K562 (cell line): ENCODE measurements around the gene CCSAP. TPM values are rescaled to one million over a fixed set of nuclear protein-coding genes. Genes with fewer than 3 reads are reported as not detected.

Experiments used
- ATAC-seq: fragments of 200-7000 bp; cut with Tn5 transposase; 3 replicates; pipeline ENCODE4 v1.9.1; 2020; ENCODE audit warnings: moderate library complexity
- BruUV-seq: library from RNA; stranded (reverse); fragments of 400-500 nt; replicated peaks from 2 replicates; lab custom pipeline; 2021; lab: Mats Ljungman, UMichigan
- CTCF ChIA-PET: fragments of 300-600 bp; formaldehyde crosslinking; extraction: SDS; loops from one replicate; lab custom pipeline; 2021; ENCODE audit warnings: low intra/inter-chr PET ratio; lab: Yijun Ruan, JAX
- POLR2A ChIA-PET: fragments of 300-600, 350-650 bp; sonication (Branson Sonifier 250); formaldehyde crosslinking; extraction: SDS; loops from one replicate; lab custom pipeline; 2021; ENCODE audit warnings: antibody characterized with exemption, inconsistent platforms; lab: Yijun Ruan, JAX
- DNase-seq, 4 experiments: peaks; one replicate each; pipeline versions ENCODE4 v3.0.0 to v3.0.0-alpha.2; 2011 to 2018; ENCODE audit warnings: low spot score in 3 of 4, mixed read lengths in 3 of 4; ENCODE audit errors: extremely low read depth in 1 of 4
- FAIRE-seq: peaks from 2 replicates; lab custom pipeline; 2011; peaks lifted over from hg19 to GRCh38; lab: Jason Lieb, UNC
- H2AFZ ChIP-seq: 2 replicates; pipeline ENCODE4 v1.6.0; 2011; ENCODE audit warnings: low read depth, low read length, control low read depth, inconsistent platforms
- H3K27ac ChIP-seq: fragments of 200-600 bp; 3 replicates; pipeline ENCODE4 v1.8.0; 2011; ENCODE audit warnings: low read depth, mild to moderate bottlenecking, control low read depth, inconsistent platforms, low read length, moderate library complexity, mixed read lengths; ENCODE audit errors: extremely low read depth
- H3K27me3 ChIP-seq, 2 experiments: fragments of 300-600 bp in 1 of 2; 2 replicates in 1 of 2; 3 replicates in 1 of 2; pipeline versions ENCODE4 v1.6.0 to v1.8.0; 2011; ENCODE audit warnings: inconsistent platforms in 2 of 2, low read length in 2 of 2, mild to moderate bottlenecking in 1 of 2, mixed read lengths in 1 of 2, moderate library complexity in 1 of 2; ENCODE audit not compliant: control insufficient read depth in 2 of 2, insufficient read depth in 2 of 2
- H3K36me3 ChIP-seq: fragments of 300-600 bp; 3 replicates; pipeline ENCODE4 v1.8.0; 2011; ENCODE audit warnings: mild to moderate bottlenecking, low read length, inconsistent platforms; ENCODE audit not compliant: control insufficient read depth, insufficient read depth
- H3K4me1 ChIP-seq, 2 experiments: fragments of 200-600 bp in 1 of 2; replicated peaks in 1 of 2; 2 replicates in 1 of 2; 3 replicates in 1 of 2; pipeline versions ENCODE4 v1.5.1 to v1.8.0; 2011; ENCODE audit warnings: inconsistent platforms in 2 of 2, low read length in 2 of 2, mild to moderate bottlenecking in 1 of 2, mixed read lengths in 1 of 2, moderate library complexity in 1 of 2; ENCODE audit not compliant: control insufficient read depth in 2 of 2, insufficient read depth in 2 of 2
- H3K4me2 ChIP-seq: 2 replicates; pipeline ENCODE4 v1.6.1; 2011; ENCODE audit warnings: low read length, control low read depth, inconsistent platforms, mixed read lengths; ENCODE audit not compliant: insufficient read depth
- H3K4me3 ChIP-seq: fragments of 200-600 bp; sonication (generic), shearing (Covaris generic); 2 replicates; pipeline ENCODE4 v1.5.1; 2016; ENCODE audit warnings: control low read depth, inconsistent platforms
- H3K79me2 ChIP-seq: fragments of 200-600 bp; 3 replicates; pipeline ENCODE4 v1.8.0; 2011; ENCODE audit warnings: low read length, inconsistent platforms; ENCODE audit not compliant: control insufficient read depth, insufficient read depth
- H3K9ac ChIP-seq, 2 experiments: 2 replicates each; pipeline versions ENCODE4 v1.6.0 to v1.6.1; 2011; ENCODE audit warnings: low read depth in 2 of 2, low read length in 2 of 2, control low read depth in 1 of 2, inconsistent platforms in 1 of 2, mild to moderate bottlenecking in 1 of 2, mixed read lengths in 1 of 2; ENCODE audit not compliant: insufficient read depth in 1 of 2
- H3K9me1 ChIP-seq: one replicate; pipeline ENCODE4 v1.6.0; 2011; ENCODE audit warnings: inconsistent platforms, mild to moderate bottlenecking, low read length, moderate library complexity; ENCODE audit not compliant: control insufficient read depth, insufficient read depth
- H3K9me3 ChIP-seq: replicated peaks from 2 replicates; pipeline ENCODE4 v1.5.1; 2011; ENCODE audit warnings: low read depth, low read length, inconsistent platforms; ENCODE audit not compliant: control insufficient read depth, insufficient read depth
- H4K20me1 ChIP-seq: replicated peaks from 2 replicates; pipeline ENCODE4 v1.6.1; 2011; ENCODE audit warnings: low read length, inconsistent platforms, mixed read lengths; ENCODE audit not compliant: control insufficient read depth, insufficient read depth
- ESRRA ChIP-seq: fragments of 450-650 bp; IDR thresholded peaks from 2 replicates; pipeline ENCODE4 v1.6.1; 2014; ENCODE audit warnings: low read depth, mild to moderate bottlenecking, moderate library complexity, borderline replicate concordance
- KAT7 ChIP-seq: sonication (generic); formaldehyde crosslinking; IDR thresholded peaks from 2 replicates; pipeline ENCODE4 v1.8.0; 2022; ENCODE audit warnings: missing genetic modification reagents, mild to moderate bottlenecking, borderline replicate concordance
- MEIS2 ChIP-seq: fragments of 450-650 bp; IDR thresholded peaks from 2 replicates; pipeline ENCODE4 v1.6.1; 2014; ENCODE audit warnings: mild to moderate bottlenecking; ENCODE audit not compliant: partially characterized antibody
- ZNF431 ChIP-seq: sonication (generic); formaldehyde crosslinking; IDR thresholded peaks from 2 replicates; pipeline ENCODE4 v1.8.0; 2022; ENCODE audit warnings: mild to moderate bottlenecking, missing genetic modification reagents
- WGBS: fragments of 100-300 bp; shearing (Covaris generic); methylation state at CpG from one replicate; pipeline ENCODE4 v1.1.6; 2016; ENCODE audit warnings: low coverage, mixed read lengths; ENCODE audit not compliant: insufficient coverage; ENCODE audit errors: missing lambda C conversion rate; 5-methylcytosine and 5-hydroxymethylcytosine counted together
- in situ Hi-C: fragments of 300-500 bp; cut with MboI; formaldehyde crosslinking; loops from 4 replicates; pipeline ENCODE4 v1.15.0; 2018; ENCODE audit warnings: inconsistent platforms, mixed read lengths
- intact Hi-C: fragments of 100-400 bp; cut with micrococcal nuclease; formaldehyde crosslinking; loops from 2 replicates; pipeline ENCODE4 v1.14.2; 2022
- polyA plus RNA-seq, 8 experiments: library from polyadenylated mRNA; depleted of rRNA in 4 of 8; stranded (reverse) in 5 of 8; unstranded in 3 of 8; fragments of >200 nt; fragmentation: Nextera tagmentation in 2 of 8; fragmentation: Illumina TruSeq in 1 of 8; extraction: Ambion mirVana in 2 of 8; extraction: Trizol in 1 of 8; gene quantifications; 2 replicates each; pipeline versions ENCODE4 v1.2.1 to v1.2.3, GENCODE V29; 2011 to 2014; ENCODE audit warnings: inconsistent platforms in 1 of 8, missing spikeins in 1 of 8
- total RNA-seq, 7 experiments: library from RNA; depleted of rRNA in 6 of 7; stranded (reverse); fragments of >200 nt in 6 of 7; fragmentation: Illumina TruSeq in 2 of 7; extraction: Trizol in 2 of 7; gene quantifications; 2 replicates each; pipeline versions ENCODE4 v1.2.1 to v1.2.3, GENCODE V29; 2011 to 2021; ENCODE audit warnings: low replicate concordance in 1 of 7
- TF ChIP-seq, protein P1 (sequence below): fragments of 450-650 bp; IDR thresholded peaks from 2 replicates; pipeline ENCODE4 v1.7.1; 2018; ENCODE audit warnings: mild to moderate bottlenecking, low read depth; ENCODE audit not compliant: partially characterized antibody
- TF ChIP-seq, protein P2 (sequence below), 2 experiments: IDR thresholded peaks in 1 of 2; conservative IDR thresholded peaks in 1 of 2; 2 replicates each; pipeline ENCODE4 v1.6.1; 2016; ENCODE audit warnings: low read depth in 2 of 2, mild to moderate bottlenecking in 1 of 2, missing compliant biosample characterization in 1 of 2, missing genetic modification characterization in 1 of 2, moderate library complexity in 1 of 2
- TF ChIP-seq, protein P3 (sequence below): fragments of 450-650 bp; IDR thresholded peaks from 2 replicates; pipeline ENCODE4 v1.6.1; 2016
- TF ChIP-seq, protein P4 (sequence below): sonication (generic); formaldehyde crosslinking; IDR thresholded peaks from 2 replicates; pipeline ENCODE4 v1.8.0; 2023; ENCODE audit warnings: mild to moderate bottlenecking, missing genetic modification reagents

CCSAP gene
- total and polyA plus RNA-seq, 9 of the 15 experiments (the other 6 are each of a cell fraction or from before 2014, with no cell fraction given): 3.6 to 15.9 (median 9.5) TPM

DNA sequence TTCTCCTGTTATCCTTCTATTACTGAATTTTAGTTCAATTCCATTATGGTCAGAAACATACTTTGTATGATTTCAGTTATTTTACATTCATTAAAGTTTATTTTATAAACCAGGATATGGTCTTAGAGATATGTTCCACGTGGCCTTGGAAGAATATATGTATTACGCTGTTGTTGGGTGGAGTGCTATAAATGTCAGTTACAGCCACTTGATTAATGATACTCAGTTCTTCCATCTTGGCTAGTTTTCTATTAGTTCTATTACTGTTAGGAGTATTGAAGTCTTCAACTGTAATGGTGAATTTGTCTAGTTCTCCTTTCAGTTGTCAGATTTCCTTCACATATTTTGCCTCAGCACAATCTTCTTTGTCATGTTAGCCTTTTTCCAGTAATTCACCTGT lies 26.7 kb downstream of the CCSAP start:
- Histone ChIP-seq H3K27me3 (no peaks in the 10 kb centered on the region), H3K36me3 (peaks cover 24% of the 10 kb centered on the region), H3K79me2 (no peaks in the 10 kb centered on the region), H3K4me1 (no peaks in the 10 kb centered on the region), H3K4me2 (no peak overlapping the region), H4K20me1 (no peaks in the 10 kb centered on the region), H3K9me3 (no peaks in the 10 kb centered on the region), H2AFZ (no peak overlapping the region), H3K4me3 (no peak overlapping the region), H3K9me1 (peaks cover 5% of the 10 kb centered on the region), H3K9ac (no peak overlapping the region), H3K27ac (no peak overlapping the region)
- POLR2A ChIA-PET: no interaction called here
- ATAC-seq (no peak), DNase-seq (no peak), FAIRE-seq (no peak)
- TF ChIP-seq ZNF431 (CRISPR knock-in tag) (no peak), ESRRA (no peak), KAT7 (CRISPR knock-in tag) (no peak), MEIS2 (peak; percentile 52)
- TF ChIP-seq, protein P1, sequence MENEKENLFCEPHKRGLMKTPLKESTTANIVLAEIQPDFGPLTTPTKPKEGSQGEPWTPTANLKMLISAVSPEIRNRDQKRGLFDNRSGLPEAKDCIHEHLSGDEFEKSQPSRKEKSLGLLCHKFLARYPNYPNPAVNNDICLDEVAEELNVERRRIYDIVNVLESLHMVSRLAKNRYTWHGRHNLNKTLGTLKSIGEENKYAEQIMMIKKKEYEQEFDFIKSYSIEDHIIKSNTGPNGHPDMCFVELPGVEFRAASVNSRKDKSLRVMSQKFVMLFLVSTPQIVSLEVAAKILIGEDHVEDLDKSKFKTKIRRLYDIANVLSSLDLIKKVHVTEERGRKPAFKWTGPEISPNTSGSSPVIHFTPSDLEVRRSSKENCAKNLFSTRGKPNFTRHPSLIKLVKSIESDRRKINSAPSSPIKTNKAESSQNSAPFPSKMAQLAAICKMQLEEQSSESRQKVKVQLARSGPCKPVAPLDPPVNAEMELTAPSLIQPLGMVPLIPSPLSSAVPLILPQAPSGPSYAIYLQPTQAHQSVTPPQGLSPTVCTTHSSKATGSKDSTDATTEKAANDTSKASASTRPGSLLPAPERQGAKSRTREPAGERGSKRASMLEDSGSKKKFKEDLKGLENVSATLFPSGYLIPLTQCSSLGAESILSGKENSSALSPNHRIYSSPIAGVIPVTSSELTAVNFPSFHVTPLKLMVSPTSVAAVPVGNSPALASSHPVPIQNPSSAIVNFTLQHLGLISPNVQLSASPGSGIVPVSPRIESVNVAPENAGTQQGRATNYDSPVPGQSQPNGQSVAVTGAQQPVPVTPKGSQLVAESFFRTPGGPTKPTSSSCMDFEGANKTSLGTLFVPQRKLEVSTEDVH: no peak
- TF ChIP-seq, protein P2, sequence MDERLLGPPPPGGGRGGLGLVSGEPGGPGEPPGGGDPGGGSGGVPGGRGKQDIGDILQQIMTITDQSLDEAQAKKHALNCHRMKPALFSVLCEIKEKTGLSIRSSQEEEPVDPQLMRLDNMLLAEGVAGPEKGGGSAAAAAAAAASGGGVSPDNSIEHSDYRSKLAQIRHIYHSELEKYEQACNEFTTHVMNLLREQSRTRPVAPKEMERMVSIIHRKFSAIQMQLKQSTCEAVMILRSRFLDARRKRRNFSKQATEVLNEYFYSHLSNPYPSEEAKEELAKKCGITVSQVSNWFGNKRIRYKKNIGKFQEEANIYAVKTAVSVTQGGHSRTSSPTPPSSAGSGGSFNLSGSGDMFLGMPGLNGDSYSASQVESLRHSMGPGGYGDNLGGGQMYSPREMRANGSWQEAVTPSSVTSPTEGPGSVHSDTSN (CRISPR knock-in tag; IDR thresholded peaks at IDR 0.05; ENCODE audit: low read depth): no peak
- TF ChIP-seq, protein P2 (tag; conservative IDR thresholded peaks at IDR 0.05; ENCODE audit: low read depth): peak; percentile 65
- TF ChIP-seq, protein P3, sequence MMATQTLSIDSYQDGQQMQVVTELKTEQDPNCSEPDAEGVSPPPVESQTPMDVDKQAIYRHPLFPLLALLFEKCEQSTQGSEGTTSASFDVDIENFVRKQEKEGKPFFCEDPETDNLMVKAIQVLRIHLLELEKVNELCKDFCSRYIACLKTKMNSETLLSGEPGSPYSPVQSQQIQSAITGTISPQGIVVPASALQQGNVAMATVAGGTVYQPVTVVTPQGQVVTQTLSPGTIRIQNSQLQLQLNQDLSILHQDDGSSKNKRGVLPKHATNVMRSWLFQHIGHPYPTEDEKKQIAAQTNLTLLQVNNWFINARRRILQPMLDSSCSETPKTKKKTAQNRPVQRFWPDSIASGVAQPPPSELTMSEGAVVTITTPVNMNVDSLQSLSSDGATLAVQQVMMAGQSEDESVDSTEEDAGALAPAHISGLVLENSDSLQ: peak; percentile 51
- TF ChIP-seq, protein P4, sequence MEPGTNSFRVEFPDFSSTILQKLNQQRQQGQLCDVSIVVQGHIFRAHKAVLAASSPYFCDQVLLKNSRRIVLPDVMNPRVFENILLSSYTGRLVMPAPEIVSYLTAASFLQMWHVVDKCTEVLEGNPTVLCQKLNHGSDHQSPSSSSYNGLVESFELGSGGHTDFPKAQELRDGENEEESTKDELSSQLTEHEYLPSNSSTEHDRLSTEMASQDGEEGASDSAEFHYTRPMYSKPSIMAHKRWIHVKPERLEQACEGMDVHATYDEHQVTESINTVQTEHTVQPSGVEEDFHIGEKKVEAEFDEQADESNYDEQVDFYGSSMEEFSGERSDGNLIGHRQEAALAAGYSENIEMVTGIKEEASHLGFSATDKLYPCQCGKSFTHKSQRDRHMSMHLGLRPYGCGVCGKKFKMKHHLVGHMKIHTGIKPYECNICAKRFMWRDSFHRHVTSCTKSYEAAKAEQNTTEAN (CRISPR knock-in tag): no peak
- CTCF ChIA-PET: interaction anchor here (0.6 kb wide), 1 partner anchor 38 kb away, joined by 3 read pairs; no protein-coding TSS in a partner anchor
- in situ Hi-C loops (no loop called here), intact Hi-C loops (no loop called here)
- WGBS: 58% methylated on average over 2 of the region's 2 CpGs
- BruUV-seq: no TSS peak
